GM20000 (cell line): ENCODE measurements around the gene NDUFA12.

Experiments
- DNase-seq: peaks from one replicate; pipeline ENCODE4 v3.0.0; 2012; ENCODE audit warnings: low spot score
- CTCF ChIP-seq: IDR thresholded peaks from 2 replicates; pipeline ENCODE4 v1.5.1; 2012; ENCODE audit warnings: mild to moderate bottlenecking, control low read depth; ENCODE audit errors: extremely low read depth, missing control alignments

NDUFA12 gene

GRCh38 chr12:94948232-94948810 lies 55.2 kb downstream of the NDUFA12 start:
- TF ChIP-seq CTCF: no peak
- DNase-seq: no peak

DNA sequence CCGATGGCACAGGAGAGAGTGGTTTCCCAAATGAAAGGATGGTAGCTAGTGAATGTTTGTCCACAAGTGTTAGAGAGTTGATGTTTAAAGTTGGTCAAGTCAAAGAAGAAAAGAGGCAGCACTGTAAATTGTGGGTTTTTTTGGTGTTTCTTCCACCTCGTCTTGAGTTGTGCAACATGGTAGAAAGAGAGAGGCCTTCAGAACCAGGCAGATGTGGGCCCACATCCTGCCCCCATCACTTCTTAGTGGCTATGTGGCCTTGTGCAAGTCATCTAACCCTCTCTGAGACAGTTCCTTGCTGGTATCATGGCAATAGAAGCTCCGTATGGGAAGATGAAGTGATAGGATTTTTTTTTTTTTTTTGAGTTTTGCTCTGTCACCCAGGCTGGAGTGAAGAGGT lies 60.8 kb downstream of the NDUFA12 start:
- DNase-seq: no peak
- TF ChIP-seq CTCF: no peak

- peak; percentile 18 for DNase-seq
- no peak for TF ChIP-seq CTCF
These were observed 62.0 kb downstream of the NDUFA12 start for GRCh38 chr12:94941440-94941862.

GRCh38 chr12:94940771-94941170 lies 62.7 kb downstream of the NDUFA12 start:
- DNase-seq: no peak
- TF ChIP-seq CTCF: no peak

- DNase-seq: no peak
- TF ChIP-seq CTCF: no peak
These were observed 64.9 kb downstream of the NDUFA12 start for GRCh38 chr12:94938583-94938982.

DNA sequence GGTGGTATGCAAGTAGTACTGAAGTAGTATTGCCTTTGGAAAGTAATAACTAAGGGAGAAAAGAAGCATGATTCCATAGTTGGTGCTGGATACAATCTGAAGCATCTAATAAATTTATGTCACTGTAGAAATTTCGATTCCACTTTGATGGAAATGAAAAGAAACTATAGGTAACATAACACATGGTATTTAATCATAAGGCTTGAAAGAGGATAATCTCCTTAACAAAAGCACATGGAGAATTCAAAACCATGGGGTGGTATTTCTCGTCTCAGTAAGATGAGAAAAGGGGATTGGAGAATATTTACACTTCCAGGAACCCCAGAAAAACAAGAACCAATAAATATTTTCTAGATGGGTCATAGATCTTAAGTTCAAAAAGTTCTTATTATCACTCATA lies 72.7 kb downstream of the NDUFA12 start:
- no peak for DNase-seq
- TF ChIP-seq CTCF: no peak

DNA sequence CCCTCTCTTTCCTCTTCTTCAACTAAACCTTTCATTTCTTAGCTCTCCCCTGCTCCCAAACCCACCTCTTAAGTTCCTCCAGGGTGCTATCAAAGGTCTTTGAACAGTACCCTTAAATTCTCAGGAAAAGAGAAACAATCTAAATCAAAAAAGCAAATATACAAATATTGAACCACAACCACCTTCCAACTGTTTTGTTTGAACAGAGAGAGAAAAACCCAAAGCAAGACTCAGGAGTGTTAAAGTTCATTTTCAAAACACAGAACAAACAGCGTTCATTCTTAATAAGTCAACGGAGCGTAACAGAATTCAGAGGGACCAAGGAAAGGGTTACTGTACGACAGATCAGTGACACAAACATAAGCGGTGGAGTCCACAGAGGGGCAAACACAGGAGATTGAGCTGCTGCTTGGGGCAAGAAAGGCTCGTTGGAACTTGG lies 73.3 kb downstream of the NDUFA12 start:
- no peak for TF ChIP-seq CTCF

GRCh38 chr12:94929780-94930179 lies 73.7 kb downstream of the NDUFA12 start:
- DNase-seq: no peak
- no peak for TF ChIP-seq CTCF

More for the DNA sequence above, 73.3 kb downstream of the NDUFA12 start:
- DNase-seq: no peak
